HUES6 (cell line): ENCODE measurements around the gene GIMAP6.
"Not testable (repeated sequence)": the region's sequence is repeated elsewhere in the genome, so short reads cannot be mapped to it uniquely, and the experiment has no call there.

ENCODE experiments used
- H3K27ac ChIP-seq: 2 replicates; pipeline ENCODE4 v1.7.0; 2013; ENCODE audit warnings: low read depth, mild to moderate bottlenecking, low read length, inconsistent platforms
- H3K27me3 ChIP-seq: 2 replicates; pipeline ENCODE4 v1.6.1; 2013; ENCODE audit warnings: low read length; ENCODE audit not compliant: control insufficient read depth, insufficient read depth
- H3K36me3 ChIP-seq: 2 replicates; pipeline ENCODE4 v1.6.1; 2013; ENCODE audit warnings: low read length; ENCODE audit not compliant: control insufficient read depth, insufficient read depth
- H3K4me1 ChIP-seq: 2 replicates; pipeline ENCODE4 v1.6.1; 2013; ENCODE audit warnings: low read length; ENCODE audit not compliant: control insufficient read depth, insufficient read depth
- H3K4me3 ChIP-seq: 2 replicates; pipeline ENCODE4 v1.5.1; 2013; ENCODE audit warnings: low read depth, low read length
- H3K9ac ChIP-seq: one replicate; pipeline ENCODE4 v1.6.1; 2013; ENCODE audit warnings: mild to moderate bottlenecking, low read length
- H3K9me3 ChIP-seq: 2 replicates; pipeline ENCODE4 v1.6.1; 2013; ENCODE audit warnings: low read depth, low read length; ENCODE audit not compliant: control insufficient read depth, insufficient read depth

Gene GIMAP6

GRCh38 chr7:150665089-150665748 is 33.0 kb upstream of the GIMAP6 start:
- H3K4me3 ChIP-seq: no peak overlapping the region
- H3K4me1 ChIP-seq: no peaks in the 10 kb centered on the region
- H3K36me3 ChIP-seq: no peaks in the 10 kb centered on the region
- no peak overlapping the region for H3K9ac ChIP-seq
- no peak overlapping the region for H3K27ac ChIP-seq
- 0 out of 2 replicates have a peak, but pooled peaks cover 3% of the 10 kb centered on the region for H3K9me3 ChIP-seq
- H3K27me3 ChIP-seq: peaks cover 19% of the 10 kb centered on the region

- Histone ChIP-seq H3K9me3 (peaks cover 5% of the 10 kb centered on the region; the same call in 1 of the 2 replicates), H3K4me3 (no peak overlapping the region), H3K27ac (no peak overlapping the region), H3K36me3 (no peaks in the 10 kb centered on the region), H3K27me3 (peaks cover 22% of the 10 kb centered on the region), H3K9ac (no peak overlapping the region), H3K4me1 (no peaks in the 10 kb centered on the region)
These were observed 31.8 kb upstream of the GIMAP6 start for GRCh38 chr7:150663802-150664494.

GRCh38 chr7:150662821-150663220 is 30.6 kb upstream of the GIMAP6 start:
- H3K27ac ChIP-seq, H3K4me1 ChIP-seq, H3K4me3 ChIP-seq, H3K9me3 ChIP-seq, H3K36me3 ChIP-seq, H3K9ac ChIP-seq: not testable (repeated sequence)
- peaks cover 24% of the 10 kb centered on the region for H3K27me3 ChIP-seq

GRCh38 chr7:150660939-150661613 is 28.9 kb upstream of the GIMAP6 start:
- Histone ChIP-seq H3K4me1 (no peaks in the 10 kb centered on the region), H3K27ac (no peak overlapping the region)

GRCh38 chr7:150657526-150657925 is 25.3 kb upstream of the GIMAP6 start:
- Histone ChIP-seq H3K9me3 (peaks cover 2% of the 10 kb centered on the region; the same call in 1 of the 2 replicates), H3K4me3 (no peak overlapping the region), H3K27me3 (peaks cover 4% of the 10 kb centered on the region; the same call in 1 of the 2 replicates), H3K27ac (no peak overlapping the region), H3K36me3 (no peaks in the 10 kb centered on the region), H3K4me1 (no peaks in the 10 kb centered on the region), H3K9ac (no peak overlapping the region)

More at GRCh38 chr7:150660939-150661613, 28.9 kb upstream of the GIMAP6 start:
- H3K9me3 ChIP-seq: peaks cover 2% of the 10 kb centered on the region; the same call in 1 of the 2 replicates
- H3K36me3 ChIP-seq: no peaks in the 10 kb centered on the region
- H3K9ac ChIP-seq: no peak overlapping the region
- H3K4me3 ChIP-seq: no peak overlapping the region
- H3K27me3 ChIP-seq: peaks cover 16% of the 10 kb centered on the region

GRCh38 chr7:150656047-150656446 is 23.9 kb upstream of the GIMAP6 start:
- Histone ChIP-seq H3K4me3 (no peak overlapping the region), H3K27ac (no peak overlapping the region), H3K4me1 (no peaks in the 10 kb centered on the region)

GRCh38 chr7:150654692-150655091 is 22.5 kb upstream of the GIMAP6 start:
- no peak overlapping the region for H3K27ac ChIP-seq
- peaks cover 4% of the 10 kb centered on the region; the same call in 1 of the 2 replicates for H3K27me3 ChIP-seq
- peaks cover 4% of the 10 kb centered on the region; the same call in 1 of the 2 replicates for H3K9me3 ChIP-seq
- no peaks in the 10 kb centered on the region for H3K4me1 ChIP-seq
- no peak overlapping the region for H3K4me3 ChIP-seq
- no peak overlapping the region for H3K9ac ChIP-seq
- H3K36me3 ChIP-seq: no peaks in the 10 kb centered on the region

More at GRCh38 chr7:150656047-150656446, 23.9 kb upstream of the GIMAP6 start:
- no peak overlapping the region for H3K9ac ChIP-seq
- H3K36me3 ChIP-seq: no peaks in the 10 kb centered on the region
- H3K9me3 ChIP-seq: peaks cover 4% of the 10 kb centered on the region; the same call in 1 of the 2 replicates
- H3K27me3 ChIP-seq: peaks cover 4% of the 10 kb centered on the region; the same call in 1 of the 2 replicates

GRCh38 chr7:150649080-150649385 is 16.8 kb upstream of the GIMAP6 start:
- Histone ChIP-seq H3K36me3 (no peaks in the 10 kb centered on the region), H3K9ac (no peak overlapping the region), H3K27ac (no peak overlapping the region), H3K9me3 (peaks cover 4% of the 10 kb centered on the region; the same call in 1 of the 2 replicates), H3K4me3 (no peak overlapping the region), H3K27me3 (no peaks in the 10 kb centered on the region), H3K4me1 (no peaks in the 10 kb centered on the region)

- no peak overlapping the region for H3K27ac ChIP-seq
These were observed 16.3 kb upstream of the GIMAP6 start for GRCh38 chr7:150648353-150649079.

GRCh38 chr7:150645259-150646020 is 13.3 kb upstream of the GIMAP6 start:
- H3K27ac ChIP-seq: no peak overlapping the region
- H3K9ac ChIP-seq: no peak overlapping the region
- H3K36me3 ChIP-seq: no peaks in the 10 kb centered on the region
- no peaks in the 10 kb centered on the region for H3K4me1 ChIP-seq
- no peak overlapping the region for H3K4me3 ChIP-seq
- no peaks in the 10 kb centered on the region for H3K27me3 ChIP-seq
- H3K9me3 ChIP-seq: peaks cover 2% of the 10 kb centered on the region; the same call in 1 of the 2 replicates

More at GRCh38 chr7:150648353-150649079, 16.3 kb upstream of the GIMAP6 start:
- no peaks in the 10 kb centered on the region for H3K36me3 ChIP-seq
- peaks cover 4% of the 10 kb centered on the region; the same call in 1 of the 2 replicates for H3K9me3 ChIP-seq
- no peak overlapping the region for H3K9ac ChIP-seq
- no peaks in the 10 kb centered on the region for H3K4me1 ChIP-seq
- H3K4me3 ChIP-seq: no peak overlapping the region
- H3K27me3 ChIP-seq: no peaks in the 10 kb centered on the region
